HepG2 (cell line): ENCODE results near the gene NDUFB10. TPM values are rescaled to one million over a fixed set of nuclear protein-coding genes. Genes with fewer than 3 reads are reported as not detected.
A peak's percentile ranks its signal among the peaks of the same experiment; 100 is the strongest.

Source experiments
- ARID5B ChIP-seq: IDR thresholded peaks from 2 replicates; pipeline ENCODE4 v1.4.0; 2020; ENCODE audit warnings: mild to moderate bottlenecking, missing genetic modification reagents
- FOXK2 ChIP-seq: fragments of 450-650 bp; IDR thresholded peaks from 2 replicates; pipeline ENCODE4 v1.6.1; 2016
- JARID2 ChIP-seq: sonication (generic); formaldehyde crosslinking; IDR thresholded peaks from 2 replicates; pipeline ENCODE4 v1.8.1; 2023; ENCODE audit warnings: missing genetic modification reagents, inconsistent platforms; ENCODE audit not compliant: insufficient replicate concordance
- PAXIP1 ChIP-seq: sonication (generic); formaldehyde crosslinking; conservative IDR thresholded peaks from 2 replicates; pipeline ENCODE4 v1.4.0; 2020; ENCODE audit warnings: mild to moderate bottlenecking, missing genetic modification reagents, moderate library complexity
- SCMH1 ChIP-seq: sonication (generic); formaldehyde crosslinking; IDR thresholded peaks from 2 replicates; pipeline ENCODE4 v1.9.0; 2021; ENCODE audit warnings: missing genetic modification reagents, mild to moderate bottlenecking, borderline replicate concordance
- SMAD9 ChIP-seq: sonication (generic); formaldehyde crosslinking; IDR thresholded peaks from 2 replicates; pipeline ENCODE4 v1.5.1; 2020; ENCODE audit warnings: mild to moderate bottlenecking, missing genetic modification reagents
- SP1 ChIP-seq, 2 experiments: fragments of 450-650 bp in 1 of 2; sonication (generic) in 1 of 2; formaldehyde crosslinking in 1 of 2; IDR thresholded peaks; 2 replicates each; pipeline versions ENCODE4 v1.4.0 to v1.6.1; 2016 to 2020; ENCODE audit warnings: missing genetic modification reagents in 1 of 2
- SRSF9 ChIP-seq: fragments of 200-400 bp; formaldehyde crosslinking; IDR thresholded peaks from 2 replicates; pipeline ENCODE4 v1.6.1; 2018; ENCODE audit warnings: borderline replicate concordance, mild to moderate bottlenecking, low read depth, low read length; ENCODE audit not compliant: insufficient read depth, poor library complexity, severe bottlenecking
- TAF15 ChIP-seq: fragments of 200-400 bp; formaldehyde crosslinking; IDR thresholded peaks from one replicate; pipeline ENCODE4 v1.6.1; 2018; ENCODE audit warnings: mild to moderate bottlenecking, low read depth, low read length; ENCODE audit not compliant: poor library complexity, severe bottlenecking
- TGIF2 ChIP-seq: IDR thresholded peaks from 2 replicates; pipeline ENCODE4 v1.6.1; 2016; ENCODE audit warnings: control low read depth, missing compliant biosample characterization
- ZFAT ChIP-seq: sonication (generic); formaldehyde crosslinking; conservative IDR thresholded peaks from 2 replicates; pipeline ENCODE4 v1.8.1; 2023; ENCODE audit warnings: missing genetic modification reagents, inconsistent platforms
- ZKSCAN8 ChIP-seq: IDR thresholded peaks from 2 replicates; pipeline ENCODE4 v1.6.1; 2016; ENCODE audit warnings: borderline replicate concordance, missing genetic modification reagents, missing compliant biosample characterization
- ZNF18 ChIP-seq: sonication (generic); formaldehyde crosslinking; IDR thresholded peaks from 2 replicates; pipeline ENCODE4 v1.8.0; 2022; ENCODE audit warnings: mild to moderate bottlenecking, missing genetic modification reagents; ENCODE audit not compliant: insufficient replicate concordance
- ZNF232 ChIP-seq: sonication (generic); formaldehyde crosslinking; IDR thresholded peaks from 2 replicates; pipeline ENCODE4 v1.4.0; 2020; ENCODE audit warnings: missing genetic modification reagents, borderline replicate concordance
- ZNF337 ChIP-seq: sonication (generic); formaldehyde crosslinking; IDR thresholded peaks from 2 replicates; pipeline ENCODE4 v1.5.1; 2020; ENCODE audit warnings: missing genetic modification reagents, low read depth, mild to moderate bottlenecking, borderline replicate concordance
- ZNF580 ChIP-seq: IDR thresholded peaks from 2 replicates; pipeline ENCODE4 v1.6.1; 2016; ENCODE audit warnings: low read depth, borderline replicate concordance
- ZSCAN31 ChIP-seq: sonication (generic); formaldehyde crosslinking; IDR thresholded peaks from 2 replicates; pipeline ENCODE4 v1.5.0; 2020; ENCODE audit warnings: low read depth, mild to moderate bottlenecking, missing genetic modification reagents
- polyA plus RNA-seq, 8 experiments: library from polyadenylated mRNA; depleted of rRNA in 3 of 8; stranded (reverse) in 7 of 8; unstranded in 1 of 8; fragments of >200 nt; fragmentation: Illumina TruSeq in 4 of 8; extraction: Trizol in 4 of 8; gene quantifications; 2 replicates each; pipeline versions ENCODE4 v1.2.1 to v1.2.3, GENCODE V29; 2011 to 2016; ENCODE audit warnings: low read depth in 4 of 8, missing spikeins in 1 of 8, mixed read lengths in 1 of 8; ENCODE audit not compliant: insufficient read depth in 1 of 8
- total RNA-seq, 5 experiments: library from RNA; depleted of rRNA; stranded (reverse); fragments of >200 nt; fragmentation: Illumina TruSeq; extraction: Trizol; gene quantifications; 2 replicates each; pipeline ENCODE4 v1.2.3, GENCODE V29; 2016; ENCODE audit warnings: low read depth in 1 of 5

Gene NDUFB10
- total and polyA plus RNA-seq, 2 of the 13 experiments (the other 11 are each of a cell fraction or from before 2014, with no cell fraction given), result 68.6 to 157 TPM

DNA sequence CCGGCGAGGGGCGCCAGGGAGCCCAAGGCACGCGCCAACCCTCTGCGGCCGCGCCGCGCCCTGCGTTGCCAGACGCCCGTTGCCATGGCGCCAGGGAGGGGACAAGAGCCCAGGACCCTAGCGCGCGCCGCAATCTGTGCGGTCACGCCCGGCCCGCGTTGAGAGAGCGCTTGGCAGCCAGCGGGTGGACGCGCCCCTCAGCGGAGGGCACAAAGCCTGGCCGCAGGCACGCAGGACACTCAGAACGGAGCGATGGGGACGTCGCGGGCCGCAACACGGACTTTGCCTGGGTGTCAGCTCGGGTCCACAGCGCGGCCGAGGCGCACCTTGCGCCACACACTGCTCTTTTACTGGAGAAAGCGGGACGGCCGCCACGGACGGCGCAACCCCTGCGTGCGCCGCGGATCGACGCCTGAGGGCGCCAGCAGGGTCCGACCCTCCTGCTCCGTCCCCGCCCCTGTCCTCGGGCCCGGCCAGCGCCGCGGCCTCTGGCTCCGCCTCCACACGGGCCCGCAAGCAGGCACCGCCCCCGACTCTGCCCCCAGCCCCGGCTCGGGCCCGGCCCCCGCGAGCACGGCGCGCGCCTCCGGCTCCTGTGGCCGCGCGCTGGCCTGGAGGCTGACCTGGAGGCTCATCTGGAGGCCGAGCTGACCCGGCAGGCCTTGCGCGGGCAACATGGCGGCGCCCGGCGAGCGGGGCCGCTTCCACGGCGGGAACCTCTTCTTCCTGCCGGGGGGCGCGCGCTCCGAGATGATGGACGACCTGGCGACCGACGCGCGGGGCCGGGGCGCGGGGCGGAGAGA, 24.4 kb downstream of the NDUFB10 start, which contains the start of gene GFER (continued):
- TF ChIP-seq ARID5B (peak; percentile 9; the same call in 1 of the 2 replicates), SP1 (IDR thresholded peaks at IDR 0.05) (no peak), SP1 (CRISPR knock-in tag; IDR thresholded peaks at IDR 0.05) (no peak; the same call in 1 of the 2 replicates), SMAD9 (CRISPR knock-in tag) (no peak), FOXK2 (no peak), TGIF2 (CRISPR knock-in tag) (peak; percentile 65; the same call in 1 of the 2 replicates), JARID2 (CRISPR knock-in tag) (peak; percentile 37), SRSF9 (no peak), ZKSCAN8 (CRISPR knock-in tag) (no peak; the same call in 1 of the 2 replicates), ZNF337 (no peak), ZNF232 (no peak; the same call in 1 of the 2 replicates), SCMH1 (CRISPR knock-in tag) (no peak), TAF15 (peak; percentile 28), PAXIP1 (CRISPR knock-in tag) (peak; percentile 48; the same call in 1 of the 2 replicates), ZSCAN31 (CRISPR knock-in tag) (no peak; the same call in 1 of the 2 replicates), ZFAT (CRISPR knock-in tag) (no peak), ZNF18 (CRISPR knock-in tag) (peak; percentile 42), ZNF580 (CRISPR knock-in tag) (peak; percentile 82; the same call in 1 of the 2 replicates)
